Measurements from ENCODE around the gene CRACR2A.

- no peak for TF ChIP-seq POLR2AphosphoS5 (IDR thresholded peaks at IDR 0.05; ENCODE audit: low read depth, low read length)
- TF ChIP-seq CTCF (IDR thresholded peaks at IDR 0.05), result no peak
- no peak for TF ChIP-seq SIN3A (IDR thresholded peaks at IDR 0.05; ENCODE audit: borderline replicate concordance, insufficient read depth, low read depth, low read length)
Observed at GRCh38 chr12:3697311-3697870, 55.5 kb downstream of the CRACR2A start.

All from Panc1 (cell line).